Epithelial cell of esophagus (primary cell): ENCODE data around the gene DHPS.
"Not testable (repeated sequence)": the region's sequence is repeated elsewhere in the genome, so short reads cannot be mapped to it uniquely, and the experiment has no call there.

Experiments used
- DNase-seq: peaks from one replicate; pipeline ENCODE4 v3.0.0; 2010; ENCODE audit warnings: low read depth
- H3K4me3 ChIP-seq: 2 replicates; pipeline ENCODE4 v1.5.1; 2011; ENCODE audit warnings: mild to moderate bottlenecking, low read length, control low read depth
- CTCF ChIP-seq: IDR thresholded peaks from 2 replicates; pipeline ENCODE4 v1.5.1; 2011; ENCODE audit warnings: low read depth, mild to moderate bottlenecking, low read length, control low read depth, inconsistent platforms; ENCODE audit not compliant: insufficient read depth; ENCODE audit errors: missing control alignments

DHPS gene

GRCh38 chr19:12703046-12703445 lies 21.4 kb upstream of the DHPS start:
- no peak for TF ChIP-seq CTCF
- no peak overlapping the region for H3K4me3 ChIP-seq
- no peak for DNase-seq

DNA sequence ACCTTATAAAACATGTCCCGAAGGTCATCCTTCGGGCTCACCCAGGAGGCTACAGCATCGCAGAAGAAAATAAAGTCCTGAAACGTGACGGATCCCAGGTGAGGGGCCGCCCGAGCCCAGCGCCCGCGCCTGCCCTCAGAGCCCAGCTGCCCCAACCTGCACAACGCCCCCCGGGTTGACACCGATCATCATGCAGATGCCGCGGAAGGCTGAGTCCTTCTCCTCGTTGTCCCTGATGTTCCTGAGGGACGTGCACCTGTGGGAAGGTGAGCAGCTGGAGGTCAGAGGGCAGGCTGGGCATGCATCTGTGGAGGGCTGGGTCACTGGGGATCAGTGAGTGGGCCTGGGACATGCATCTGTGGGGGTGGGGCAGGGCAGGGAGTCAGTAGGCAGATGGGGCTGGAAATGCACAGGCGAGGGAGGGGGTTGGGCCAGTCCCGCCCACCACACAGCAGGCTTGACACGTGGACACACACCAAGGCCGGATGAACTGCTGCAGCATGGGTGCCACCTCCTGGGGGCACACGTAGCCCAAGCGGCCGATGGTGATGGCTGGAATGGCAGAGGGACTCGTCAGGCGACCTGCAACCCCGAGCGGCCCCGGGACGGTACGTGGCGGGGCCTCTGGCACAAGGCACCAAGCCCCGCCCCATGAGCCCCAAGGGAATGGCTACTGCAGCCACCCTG lies 20.1 kb upstream of the DHPS start:
- no peak overlapping the region for H3K4me3 ChIP-seq
- TF ChIP-seq CTCF = no peak
- no peak for DNase-seq

- DNase-seq = no peak
Observed at GRCh38 chr19:12698138-12698537, 16.5 kb upstream of the DHPS start.

GRCh38 chr19:12697425-12697824 lies 15.7 kb upstream of the DHPS start:
- H3K4me3 ChIP-seq, DNase-seq: not testable (repeated sequence)

More at GRCh38 chr19:12698138-12698537, 16.5 kb upstream of the DHPS start:
- TF ChIP-seq CTCF = no peak
- H3K4me3 ChIP-seq = no peak overlapping the region

DNA sequence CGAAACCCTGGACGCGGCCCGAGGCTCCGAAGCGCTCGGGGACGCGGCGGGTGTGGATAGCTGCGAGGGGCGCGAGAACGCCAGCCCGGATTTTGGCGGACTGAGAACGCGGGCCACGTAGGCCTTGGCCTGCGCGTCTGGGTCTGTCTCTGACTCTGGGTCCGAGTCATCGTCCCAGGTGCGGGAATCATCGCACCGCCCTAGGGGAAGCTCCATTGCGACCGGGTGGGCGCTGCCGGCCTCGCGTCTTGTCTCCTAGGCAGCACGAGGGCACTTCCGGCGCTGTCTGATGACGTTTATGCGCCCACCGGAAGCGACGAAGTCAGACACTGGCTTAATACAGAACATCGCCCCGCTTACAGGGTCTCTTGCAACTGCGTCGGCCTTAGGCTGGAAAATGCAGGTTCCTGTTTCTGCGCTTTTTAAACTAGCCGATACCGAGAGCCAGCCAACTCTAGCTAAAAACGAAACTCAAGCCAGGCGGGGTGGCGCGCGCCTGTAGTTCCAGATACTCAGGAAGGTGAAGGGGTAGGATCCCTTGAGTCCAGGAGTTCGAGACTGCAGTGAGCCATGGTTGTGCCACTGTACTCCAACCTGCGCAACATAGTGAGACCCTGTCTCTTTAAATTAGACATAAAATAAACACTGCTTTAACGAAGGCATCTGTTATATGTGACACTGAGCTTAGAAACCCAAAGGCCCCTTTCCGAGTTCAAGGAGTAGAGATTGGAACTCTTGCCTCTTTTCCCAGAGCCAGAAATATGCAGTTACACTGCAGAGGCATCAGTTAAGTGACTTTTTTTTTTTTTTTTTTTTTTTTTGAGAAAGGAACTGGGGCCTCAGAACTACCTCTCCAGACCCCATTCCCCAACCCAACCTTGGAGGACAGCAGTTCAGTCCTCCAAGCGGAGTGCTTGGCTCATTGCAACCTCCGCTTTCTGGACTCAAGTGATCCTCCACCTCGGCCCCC lies 15.0 kb upstream of the DHPS start, which contains the start of gene FBXW9:
Gene FBXW9 (minus strand): TSS at position 266 of the 970 bp plus-strand sequence. CDS start 50 bp downstream, at position 216.
- TF ChIP-seq CTCF = no peak
- peak within 1 kb of the TSS; percentile 83 for H3K4me3 ChIP-seq
- peak; percentile 95 for DNase-seq

DNA sequence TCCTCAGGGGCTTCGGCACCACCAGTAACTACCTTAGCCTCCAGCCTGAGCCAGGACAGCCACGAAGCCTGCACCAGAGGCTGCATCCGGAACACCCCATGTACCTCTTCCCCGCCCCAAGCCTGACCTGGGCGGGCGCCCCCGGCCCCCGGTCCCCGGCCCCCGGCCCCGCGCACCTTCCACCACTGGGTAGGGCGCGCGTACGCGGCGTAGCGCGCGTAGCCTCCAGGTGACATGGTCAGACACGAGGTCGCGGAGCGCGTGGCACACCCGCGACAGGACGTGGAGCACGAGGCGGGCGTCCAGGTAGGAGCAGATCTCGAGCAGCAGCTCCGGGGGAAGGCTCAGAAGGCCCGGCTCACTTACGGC lies 14.3 kb upstream of the DHPS start:
- no peak for TF ChIP-seq CTCF
- peak; percentile 13 for DNase-seq
- H3K4me3 ChIP-seq = peak overlapping the region; percentile 83

GRCh38 chr19:12695514-12695913 lies 13.8 kb upstream of the DHPS start:
- TF ChIP-seq CTCF = no peak
- H3K4me3 ChIP-seq = peak overlapping the region; percentile 83
- no peak for DNase-seq
